HepG2 (cell line): ENCODE measurements around the gene ALG14. TPM values are rescaled to one million over a fixed set of nuclear protein-coding genes. Genes with fewer than 3 reads are reported as not detected.

ENCODE experiments used
- ATAC-seq: fragments of 200-7000 bp; cut with Tn5 transposase; 3 replicates; pipeline ENCODE4 v1.9.1; 2020; ENCODE audit warnings: mild to moderate bottlenecking, moderate library complexity
- BruUV-seq: library from RNA; stranded (reverse); fragments of 400-500 nt; replicated peaks from 2 replicates; lab custom pipeline; 2021; lab: Mats Ljungman, UMichigan
- CTCF ChIA-PET: fragments of 300-600 bp; formaldehyde crosslinking; extraction: SDS; loops from one replicate; lab custom pipeline; 2021; ENCODE audit warnings: low total read pairs, inconsistent platforms, low intra/inter-chr PET ratio; lab: Yijun Ruan, JAX
- POLR2A ChIA-PET: fragments of 350-600 bp; sonication (Branson Sonifier 250); formaldehyde crosslinking; loops from one replicate; lab custom pipeline; 2020; ENCODE audit warnings: antibody characterized with exemption, inconsistent platforms; lab: Yijun Ruan, JAX
- DNase-seq: peaks from one replicate; pipeline ENCODE4 v3.0.0-alpha.2; 2015; ENCODE audit warnings: low spot score
- FAIRE-seq: peaks from 3 replicates; lab custom pipeline; 2011; peaks lifted over from hg19 to GRCh38; lab: Jason Lieb, UNC
- H2AFZ ChIP-seq: one replicate; pipeline ENCODE4 v1.6.1; 2011; ENCODE audit warnings: low read length, inconsistent platforms
- H3K27ac ChIP-seq: fragments of 300-600 bp; 3 replicates; pipeline ENCODE4 v1.8.0; 2011; ENCODE audit warnings: mixed run types, mild to moderate bottlenecking, mixed read lengths, low read length, inconsistent platforms; ENCODE audit not compliant: insufficient read depth; ENCODE audit errors: extremely low read length
- H3K27me3 ChIP-seq, 2 experiments: fragments of 200-600 bp in 1 of 2; 2 replicates in 1 of 2; 3 replicates in 1 of 2; pipeline versions ENCODE4 v1.6.0 to v1.8.0; 2011; ENCODE audit warnings: low read length in 2 of 2, mild to moderate bottlenecking in 2 of 2, moderate library complexity in 2 of 2, inconsistent platforms in 1 of 2; ENCODE audit not compliant: insufficient read depth in 2 of 2, control insufficient read depth in 1 of 2
- H3K36me3 ChIP-seq, 2 experiments: fragments of 200-600 bp in 1 of 2; replicated peaks in 1 of 2; 2 replicates in 1 of 2; 3 replicates in 1 of 2; pipeline versions ENCODE4 v1.5.1 to v1.8.0; 2011; ENCODE audit warnings: low read length in 2 of 2, inconsistent platforms in 1 of 2; ENCODE audit not compliant: insufficient read depth in 2 of 2, control insufficient read depth in 1 of 2
- H3K4me1 ChIP-seq: 2 replicates; pipeline ENCODE4 v1.5.1; 2012; ENCODE audit warnings: low read length, inconsistent platforms; ENCODE audit not compliant: insufficient read depth
- H3K4me2 ChIP-seq: 2 replicates; pipeline ENCODE4 v1.6.0; 2011; ENCODE audit warnings: low read depth, low read length, inconsistent platforms
- H3K4me3 ChIP-seq, 3 experiments: fragments of 200-600 bp in 1 of 3; sonication (generic), shearing (Covaris generic) in 1 of 3; replicated peaks in 1 of 3; 2 replicates each; pipeline ENCODE4 v1.5.1; 2011 to 2016; ENCODE audit warnings: low read length in 3 of 3, inconsistent platforms in 2 of 3, low read depth in 2 of 3, mild to moderate bottlenecking in 2 of 3, control low read depth in 1 of 3, mixed read lengths in 1 of 3; ENCODE audit not compliant: insufficient read depth in 1 of 3
- H3K79me2 ChIP-seq: one replicate; pipeline ENCODE4 v1.6.1; 2011; ENCODE audit warnings: low read length, inconsistent platforms; ENCODE audit not compliant: insufficient read depth
- H3K9ac ChIP-seq: 2 replicates; pipeline ENCODE4 v1.6.0; 2011; ENCODE audit warnings: mild to moderate bottlenecking, low read depth, low read length, inconsistent platforms; ENCODE audit not compliant: insufficient read depth
- H3K9me3 ChIP-seq: 2 replicates; pipeline ENCODE4 v1.5.1; 2012; ENCODE audit warnings: mild to moderate bottlenecking, low read length
- H4K20me1 ChIP-seq: 2 replicates; pipeline ENCODE4 v1.6.0; 2011; ENCODE audit warnings: inconsistent platforms, mild to moderate bottlenecking, low read length, moderate library complexity; ENCODE audit not compliant: insufficient read depth
- HOXA5 ChIP-seq: sonication (generic); formaldehyde crosslinking; IDR thresholded peaks from 2 replicates; pipeline ENCODE4 v1.4.0; 2020; ENCODE audit warnings: missing genetic modification reagents
- KLF9 ChIP-seq: IDR thresholded peaks from 2 replicates; pipeline ENCODE4 v1.6.1; 2016; ENCODE audit warnings: low read depth
- NR2F2 ChIP-seq: IDR thresholded peaks from 2 replicates; pipeline ENCODE4 v1.6.1; 2012; ENCODE audit warnings: low read depth, inconsistent platforms, borderline replicate concordance
- ZSCAN20 ChIP-seq: sonication (generic); formaldehyde crosslinking; IDR thresholded peaks from 2 replicates; pipeline ENCODE4 v1.4.0; 2020; ENCODE audit warnings: missing genetic modification reagents, mild to moderate bottlenecking, borderline replicate concordance
- in situ Hi-C: cut with HindIII; loops from 2 replicates; pipeline ENCODE4 v1.10.0; 2017; ENCODE audit warnings: low pct_unique_long_range_greater_than_20kb; ENCODE audit not compliant: extremely low pct_ligation_motif_present
- intact Hi-C: fragments of 100-400 bp; cut with micrococcal nuclease; formaldehyde crosslinking; loops from one replicate; pipeline ENCODE4 v1.10.0; 2022; ENCODE audit not compliant: unreplicated experiment
- polyA plus RNA-seq, 8 experiments: library from polyadenylated mRNA; depleted of rRNA in 3 of 8; stranded (reverse) in 7 of 8; unstranded in 1 of 8; fragments of >200 nt; fragmentation: Illumina TruSeq in 4 of 8; extraction: Trizol in 4 of 8; gene quantifications; 2 replicates each; pipeline versions ENCODE4 v1.2.1 to v1.2.3, GENCODE V29; 2011 to 2016; ENCODE audit warnings: low read depth in 4 of 8, missing spikeins in 1 of 8, mixed read lengths in 1 of 8; ENCODE audit not compliant: insufficient read depth in 1 of 8
- total RNA-seq, 5 experiments: library from RNA; depleted of rRNA; stranded (reverse); fragments of >200 nt; fragmentation: Illumina TruSeq; extraction: Trizol; gene quantifications; 2 replicates each; pipeline ENCODE4 v1.2.3, GENCODE V29; 2016; ENCODE audit warnings: low read depth in 1 of 5
- TF ChIP-seq, protein P1 (sequence below): sonication (generic); formaldehyde crosslinking; IDR thresholded peaks from 2 replicates; pipeline ENCODE4 v1.5.0; 2020; ENCODE audit warnings: mild to moderate bottlenecking, missing genetic modification reagents
- TF ChIP-seq, protein P2 (sequence below): sonication (generic); formaldehyde crosslinking; IDR thresholded peaks from 2 replicates; pipeline ENCODE4 v1.4.0; 2020; ENCODE audit warnings: mild to moderate bottlenecking, missing genetic modification reagents, borderline replicate concordance

ALG14 gene
- total and polyA plus RNA-seq, 2 of the 13 experiments (the other 11 are each of a cell fraction or from before 2014, with no cell fraction given): 4.5 to 12.7 TPM

DNA sequence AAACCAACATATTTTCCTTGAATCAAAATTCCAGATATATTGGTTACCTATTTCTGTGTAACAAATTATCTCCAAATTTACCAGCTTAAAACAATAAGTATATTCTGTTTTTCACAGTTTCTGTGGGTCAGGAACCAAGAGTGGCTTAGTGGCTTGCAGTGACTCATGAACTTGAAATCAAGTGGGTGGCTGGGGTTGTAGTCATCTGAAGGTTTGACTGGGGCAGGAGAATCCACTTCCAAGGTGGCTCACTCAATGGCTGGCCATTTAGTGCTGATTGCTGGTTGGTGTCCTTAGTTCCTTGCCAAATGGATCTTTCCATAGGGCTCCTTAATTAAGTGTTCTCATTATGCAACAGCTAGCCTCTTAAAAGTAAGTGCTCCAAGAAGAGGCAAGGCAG, 43.8 kb downstream of the ALG14 start:
- Histone ChIP-seq H3K9me3 (peaks cover 6% of the 10 kb centered on the region; the same call in 1 of the 2 replicates), H3K79me2 (no peaks in the 10 kb centered on the region), H3K4me3 (no peak overlapping the region), H2AFZ (no peak overlapping the region), H3K9ac (no peak overlapping the region), H3K4me2 (no peak overlapping the region), H3K4me1 (no peaks in the 10 kb centered on the region), H4K20me1 (no peaks in the 10 kb centered on the region), H3K36me3 (no peaks in the 10 kb centered on the region; a peak in 1 of 5 replicates), H3K27ac (no peak overlapping the region), H3K27me3 (no peaks in the 10 kb centered on the region)
- CTCF ChIA-PET: no interaction called here
- POLR2A ChIA-PET: no interaction called here
- no TSS peak for BruUV-seq
- no peak for DNase-seq
- intact Hi-C loops (no loop called here), in situ Hi-C loops (loop anchor here (25.0 kb wide), 1 partner anchor 492 kb away; the partner anchor contains the start of gene F3)
- TF ChIP-seq ZSCAN20 (CRISPR knock-in tag) (no peak), HOXA5 (CRISPR knock-in tag) (no peak), KLF9 (CRISPR knock-in tag) (no peak), NR2F2 (no peak)
- TF ChIP-seq, protein P1, sequence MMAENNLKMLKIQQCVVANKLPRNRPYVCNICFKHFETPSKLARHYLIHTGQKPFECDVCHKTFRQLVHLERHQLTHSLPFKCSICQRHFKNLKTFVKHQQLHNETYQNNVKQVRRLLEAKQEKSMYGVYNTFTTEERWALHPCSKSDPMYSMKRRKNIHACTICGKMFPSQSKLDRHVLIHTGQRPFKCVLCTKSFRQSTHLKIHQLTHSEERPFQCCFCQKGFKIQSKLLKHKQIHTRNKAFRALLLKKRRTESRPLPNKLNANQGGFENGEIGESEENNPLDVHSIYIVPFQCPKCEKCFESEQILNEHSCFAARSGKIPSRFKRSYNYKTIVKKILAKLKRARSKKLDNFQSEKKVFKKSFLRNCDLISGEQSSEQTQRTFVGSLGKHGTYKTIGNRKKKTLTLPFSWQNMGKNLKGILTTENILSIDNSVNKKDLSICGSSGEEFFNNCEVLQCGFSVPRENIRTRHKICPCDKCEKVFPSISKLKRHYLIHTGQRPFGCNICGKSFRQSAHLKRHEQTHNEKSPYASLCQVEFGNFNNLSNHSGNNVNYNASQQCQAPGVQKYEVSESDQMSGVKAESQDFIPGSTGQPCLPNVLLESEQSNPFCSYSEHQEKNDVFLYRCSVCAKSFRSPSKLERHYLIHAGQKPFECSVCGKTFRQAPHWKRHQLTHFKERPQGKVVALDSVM: no peak
- TF ChIP-seq, protein P2, sequence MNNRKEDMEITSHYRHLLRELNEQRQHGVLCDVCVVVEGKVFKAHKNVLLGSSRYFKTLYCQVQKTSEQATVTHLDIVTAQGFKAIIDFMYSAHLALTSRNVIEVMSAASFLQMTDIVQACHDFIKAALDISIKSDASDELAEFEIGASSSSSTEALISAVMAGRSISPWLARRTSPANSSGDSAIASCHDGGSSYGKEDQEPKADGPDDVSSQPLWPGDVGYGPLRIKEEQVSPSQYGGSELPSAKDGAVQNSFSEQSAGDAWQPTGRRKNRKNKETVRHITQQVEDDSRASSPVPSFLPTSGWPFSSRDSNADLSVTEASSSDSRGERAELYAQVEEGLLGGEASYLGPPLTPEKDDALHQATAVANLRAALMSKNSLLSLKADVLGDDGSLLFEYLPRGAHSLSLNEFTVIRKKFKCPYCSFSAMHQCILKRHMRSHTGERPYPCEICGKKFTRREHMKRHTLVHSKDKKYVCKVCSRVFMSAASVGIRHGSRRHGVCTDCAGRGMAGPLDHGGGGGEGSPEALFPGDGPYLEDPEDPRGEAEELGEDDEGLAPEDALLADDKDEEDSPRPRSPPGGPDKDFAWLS (CRISPR knock-in tag): no peak
- FAIRE-seq: no peak
- no peak for ATAC-seq
